Upper lobe of left lung (tissue), 4 donors: ENCODE data around the gene SAP30.

Experiments
- CTCF ChIP-seq, 6 experiments: fragments of 450-650 bp in 4 of 6; fragments of 200-600 bp in 2 of 6; sonication (generic) in 2 of 6; IDR thresholded peaks; one replicate each; pipeline ENCODE4 v1.5.1; 2016 to 2019; ENCODE audit warnings: antibody characterized with exemption in 6 of 6
- EP300 ChIP-seq, 4 donors: sonication (generic); formaldehyde crosslinking; IDR thresholded peaks; one replicate each; pipeline ENCODE4 v1.5.1; 2017; ENCODE audit warnings: antibody characterized with exemption in 4 of 4, control low read depth in 2 of 4
- POLR2A ChIP-seq, 4 donors: fragments of 450-650 bp; IDR thresholded peaks; one replicate each; pipeline ENCODE4 v1.5.1; 2016 to 2017; ENCODE audit warnings: antibody characterized with exemption in 4 of 4, mild to moderate bottlenecking in 2 of 4

DNA sequence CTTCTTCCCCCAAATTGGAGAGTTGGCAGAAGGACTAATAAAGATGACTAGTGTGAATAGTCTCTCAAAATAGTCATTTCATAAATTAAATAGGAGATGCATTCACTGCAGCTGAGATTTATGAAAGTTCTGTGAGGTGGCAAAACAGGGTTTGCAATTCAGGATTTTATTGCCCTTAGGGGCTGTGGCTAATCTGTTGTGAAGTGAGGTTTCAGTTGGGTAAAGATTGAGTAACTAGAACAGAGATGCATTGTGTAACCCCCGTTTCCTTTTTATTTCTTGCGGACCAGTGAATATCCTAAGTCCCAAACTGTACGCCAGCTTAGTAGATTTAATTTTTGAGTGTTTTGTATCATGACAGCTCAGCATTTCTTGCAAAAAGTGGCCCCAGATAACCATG is 44.3 kb downstream of the SAP30 start:
- TF ChIP-seq POLR2A (IDR thresholded peaks at IDR 0.05) (peak in 1 of 4 donors; percentile 20), EP300 (IDR thresholded peaks at IDR 0.05) (peak in 1 of 4 donors; percentile 39), CTCF (IDR thresholded peaks at IDR 0.05) (no peak)
